Measurements from ENCODE around the gene C6orf132. TPM values are rescaled to one million over a fixed set of nuclear protein-coding genes. Genes with fewer than 3 reads are reported as not detected.

C6orf132 gene
- total and polyA plus RNA-seq, 9 of the 15 experiments (the other 6 are each of a cell fraction or from before 2014, with no cell fraction given), result 0.06 to 0.35 (median 0.14) TPM

DNA sequence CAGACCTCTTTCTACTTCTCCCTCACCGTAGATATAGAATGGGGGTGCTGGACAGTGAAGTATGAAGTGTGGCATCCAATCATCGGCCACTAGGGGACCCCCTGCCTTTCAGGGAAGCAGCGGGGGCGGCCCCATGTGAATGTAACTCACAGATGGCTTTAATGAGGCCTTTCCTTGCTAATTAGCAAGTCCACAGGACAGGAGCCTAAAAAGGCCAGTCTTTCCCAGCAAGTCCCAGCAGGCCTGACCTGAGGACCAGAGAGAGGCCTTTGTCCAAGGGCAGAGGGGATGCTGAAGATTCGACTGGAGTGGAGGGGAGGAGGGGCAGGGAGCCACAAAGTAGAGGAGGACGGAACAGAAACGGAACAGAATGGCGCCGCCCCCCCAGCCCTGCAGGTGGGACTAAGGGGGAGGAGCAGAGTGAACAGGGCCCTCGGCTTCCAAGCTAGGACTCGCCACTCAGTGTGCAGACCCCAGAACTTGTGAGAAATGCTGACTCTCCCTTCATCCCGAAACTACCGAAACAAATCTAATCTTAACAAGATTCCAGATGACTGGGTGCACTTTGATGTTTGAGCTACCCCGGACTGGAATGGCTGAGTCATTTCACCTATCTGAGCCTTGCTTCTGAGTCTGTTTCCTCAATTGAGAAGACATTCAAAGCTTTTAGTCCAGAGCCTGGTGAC, 5.8 kb downstream of the C6orf132 start (continued):
- TF ChIP-seq ZBTB5 (IDR thresholded peaks at IDR 0.05), result peak; percentile 92
- peak; percentile 88 for TF ChIP-seq JUND (IDR thresholded peaks at IDR 0.05; ENCODE audit: borderline replicate concordance, low read depth, low read length)
- TF ChIP-seq JUND (tag; IDR thresholded peaks at IDR 0.05; ENCODE audit: borderline replicate concordance, low read depth, low read length), result peak; percentile 66; the same call in 2 of the 3 replicates
- no peak for TF ChIP-seq ZNF609 (CRISPR knock-in tag; IDR thresholded peaks at IDR 0.05; ENCODE audit: borderline replicate concordance)
- peak; percentile 78 for TF ChIP-seq CBFA2T3 (IDR thresholded peaks at IDR 0.05)
- TF ChIP-seq POLR2A (conservative IDR thresholded peaks at IDR 0.05), result no peak
- peak; percentile 50; the same call in 1 of the 2 replicates for TF ChIP-seq KLF13 (tag; IDR thresholded peaks at IDR 0.05; ENCODE audit: borderline replicate concordance, low read depth)
- peak; percentile 96 for TF ChIP-seq CC2D1A (IDR thresholded peaks at IDR 0.05)
- no peak for TF ChIP-seq E2F4 (CRISPR knock-in tag; IDR thresholded peaks at IDR 0.05; ENCODE audit: low read depth)
- TF ChIP-seq, protein P1, sequence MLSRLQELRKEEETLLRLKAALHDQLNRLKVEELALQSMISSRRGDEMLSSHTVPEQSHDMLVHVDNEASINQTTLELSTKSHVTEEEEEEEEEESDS (CRISPR knock-in tag; IDR thresholded peaks at IDR 0.05), result no peak
- peak; percentile 18; the same call in 1 of the 2 replicates for TF ChIP-seq DMBX1 (CRISPR knock-in tag; IDR thresholded peaks at IDR 0.05; ENCODE audit: borderline replicate concordance)
- no peak for TF ChIP-seq GTF2B (IDR thresholded peaks at IDR 0.05; ENCODE audit: extremely low read depth, insufficient read length)
- peak; percentile 95 for TF ChIP-seq MAFG (tag; conservative IDR thresholded peaks at IDR 0.05)
- no peak for TF ChIP-seq ELF2 (CRISPR knock-in tag; IDR thresholded peaks at IDR 0.05)
- no peak for TF ChIP-seq THAP12 (CRISPR knock-in tag; IDR thresholded peaks at IDR 0.05)
- no peak for TF ChIP-seq ARHGAP35 (IDR thresholded peaks at IDR 0.05; ENCODE audit: partially characterized antibody)

Measured in K562 (cell line).